HepG2 (cell line): ENCODE results near the gene ERBB4.
"Not testable (repeated sequence)": the region's sequence is repeated elsewhere in the genome, so short reads cannot be mapped to it uniquely, and the experiment has no call there.

Experiments used
- CEBPB ChIP-seq: IDR thresholded peaks from 2 replicates; pipeline ENCODE4 v1.6.1; 2011; ENCODE audit warnings: low read depth, low read length, improper control_type of control experiment, borderline replicate concordance
- EZH2 ChIP-seq: conservative IDR thresholded peaks from 2 replicates; pipeline ENCODE4 v1.6.1; 2012; ENCODE audit warnings: mild to moderate bottlenecking, low read depth, low read length, moderate library complexity
- YY1 ChIP-seq: IDR thresholded peaks from 2 replicates; pipeline ENCODE4 v1.6.1; 2011; ENCODE audit warnings: low read length, low read depth, moderate library complexity, mild to moderate bottlenecking; ENCODE audit not compliant: insufficient read depth, insufficient replicate concordance
- ZNF280B ChIP-seq: sonication (generic); formaldehyde crosslinking; IDR thresholded peaks from 2 replicates; pipeline ENCODE4 v1.5.0; 2020; ENCODE audit warnings: missing genetic modification reagents, mild to moderate bottlenecking, borderline replicate concordance
- ZNF569 ChIP-seq: sonication (generic); formaldehyde crosslinking; IDR thresholded peaks from 2 replicates; pipeline ENCODE4 v1.5.0; 2020; ENCODE audit warnings: mild to moderate bottlenecking, missing genetic modification reagents, moderate library complexity, borderline replicate concordance

DNA sequence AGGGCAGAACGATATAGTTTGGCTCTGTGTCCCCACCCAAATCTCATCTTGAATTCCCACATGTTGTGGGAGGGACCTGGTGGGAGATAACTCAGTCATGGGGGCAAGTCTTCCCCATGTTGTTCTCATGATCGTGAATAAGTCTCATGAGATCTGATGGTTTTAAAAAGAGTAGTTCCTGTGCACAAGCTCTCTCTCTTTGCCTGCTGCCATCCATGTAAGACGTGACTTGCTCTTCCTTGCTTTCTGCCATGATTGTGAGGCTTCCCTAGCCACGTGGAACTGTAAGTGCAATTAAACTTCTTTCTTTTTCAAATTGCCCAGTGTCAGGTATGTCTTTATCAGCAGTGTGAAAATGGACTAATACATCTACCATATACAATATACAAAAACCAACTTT is 76.9 kb downstream of the ERBB4 start:
- not testable (repeated sequence) for TF ChIP-seq ZNF280B (CRISPR knock-in tag); YY1; EZH2; CEBPB; ZNF569
